ENCODE measurements around the gene PES1.
"Not testable (repeated sequence)": the region's sequence is repeated elsewhere in the genome, so short reads cannot be mapped to it uniquely, and the experiment has no call there.

PES1 gene

GRCh38 chr22:30547188-30547587 is 44.5 kb downstream of the PES1 start:
- H3K4me3 ChIP-seq (ENCODE audit: low read depth, low read length) = no peak overlapping the region
- TF ChIP-seq CTCF (IDR thresholded peaks at IDR 0.05; ENCODE audit: borderline replicate concordance, insufficient read depth, low read depth, low read length) = no peak

- no peak for TF ChIP-seq CTCF (IDR thresholded peaks at IDR 0.05; ENCODE audit: borderline replicate concordance, insufficient read depth, low read depth, low read length)
These were observed 45.1 kb downstream of the PES1 start, which contains the start of gene SEC14L6 for GRCh38 chr22:30546616-30547015. Gene SEC14L6, minus strand, starts transcription at chr22:30546741. Its CDS starts 59 bp downstream, at chr22:30546682.

GRCh38 chr22:30542811-30543188 is 48.9 kb downstream of the PES1 start:
- no peak overlapping the region for H3K4me3 ChIP-seq (ENCODE audit: low read depth, low read length)
- no peak for TF ChIP-seq CTCF (IDR thresholded peaks at IDR 0.05; ENCODE audit: borderline replicate concordance, insufficient read depth, low read depth, low read length)

More at GRCh38 chr22:30546616-30547015, 45.1 kb downstream of the PES1 start, which contains the start of gene SEC14L6:
- no peak within 1 kb of the TSS for H3K4me3 ChIP-seq (ENCODE audit: low read depth, low read length)

DNA sequence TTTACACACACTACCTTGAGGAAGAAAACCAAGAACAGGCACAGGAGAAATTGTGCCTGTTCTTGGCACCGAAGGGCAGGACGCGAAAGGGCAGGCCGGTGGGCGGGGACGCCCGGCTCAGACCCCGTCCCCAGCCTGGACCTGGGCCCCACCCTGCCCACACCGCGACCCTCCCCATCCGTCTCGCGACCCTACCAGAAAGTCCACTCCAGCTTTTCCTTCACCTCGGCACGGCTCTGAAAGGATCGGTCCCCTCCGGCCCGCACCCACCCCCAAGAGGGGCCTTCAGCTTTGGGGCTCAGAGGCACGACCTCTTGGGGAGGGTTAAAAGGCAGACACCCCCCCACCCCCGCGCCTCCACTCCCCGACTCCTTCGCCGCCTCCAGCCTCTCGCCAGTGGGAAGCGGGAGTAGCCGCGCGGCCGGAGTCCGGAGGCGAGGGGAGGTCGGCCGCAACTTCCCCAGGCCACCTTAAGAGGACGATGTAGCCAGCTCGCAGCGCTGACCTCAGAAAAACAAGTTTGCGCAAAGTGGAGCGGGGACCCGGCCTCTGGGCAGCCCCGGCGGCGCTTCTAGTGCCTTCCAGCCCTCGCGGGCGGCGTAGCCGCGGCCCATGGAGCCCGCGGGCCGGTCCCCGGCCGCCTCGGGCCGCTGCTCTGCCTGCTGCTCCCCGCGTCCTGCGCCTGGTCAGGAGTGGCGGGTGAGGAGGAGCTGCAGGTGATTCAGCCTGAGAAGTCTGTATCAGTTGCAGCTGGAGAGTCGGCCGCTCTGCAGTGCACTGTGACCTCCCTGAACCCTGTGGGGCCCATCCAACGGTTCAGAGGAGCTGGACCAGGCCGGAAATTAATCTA is 49.5 kb downstream of the PES1 start:
- no peak overlapping the region for H3K4me3 ChIP-seq (ENCODE audit: low read depth, low read length)
- TF ChIP-seq CTCF (IDR thresholded peaks at IDR 0.05; ENCODE audit: borderline replicate concordance, insufficient read depth, low read depth, low read length) = no peak

DNA sequence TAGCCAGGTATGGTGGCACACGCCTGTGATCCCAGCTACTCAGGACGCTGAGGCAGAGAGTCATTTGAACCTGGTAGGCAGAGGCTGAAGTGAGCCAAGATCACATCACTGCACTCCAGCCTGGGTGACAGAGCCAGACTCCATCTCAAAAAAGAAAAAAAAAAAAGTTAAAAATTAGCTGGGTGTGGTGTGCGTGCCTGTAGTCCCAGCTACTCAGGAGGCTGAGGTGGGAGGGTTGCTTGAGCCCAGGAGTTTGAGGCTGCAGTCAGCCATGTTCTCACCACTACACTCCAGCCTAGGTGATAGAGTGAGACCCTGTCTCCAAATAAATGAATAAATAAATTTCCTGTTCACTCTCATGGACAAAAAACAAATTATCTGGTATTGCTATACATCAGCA is 50.2 kb downstream of the PES1 start:
- H3K4me3 ChIP-seq (ENCODE audit: low read depth, low read length) = not testable (repeated sequence)

DNA sequence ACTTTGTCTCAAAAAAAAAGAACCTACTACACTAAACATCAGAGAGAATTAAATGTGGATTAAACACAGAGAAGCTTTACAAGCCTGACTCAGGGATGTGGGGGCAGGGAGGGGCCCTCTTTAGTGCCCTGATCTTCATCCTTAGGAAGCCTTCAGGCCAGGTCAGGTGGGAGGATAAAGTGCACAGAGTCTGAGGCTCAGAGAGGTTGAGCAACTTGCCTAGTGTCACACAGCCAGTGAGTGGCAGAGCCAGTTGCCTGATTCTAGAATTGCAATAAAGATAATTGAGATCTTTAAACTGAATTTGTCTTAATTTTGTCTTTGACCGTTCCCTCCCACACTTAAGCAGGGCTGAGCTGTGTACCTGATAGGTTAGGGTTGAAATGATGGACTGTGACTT is 52.3 kb downstream of the PES1 start:
- TF ChIP-seq CTCF (IDR thresholded peaks at IDR 0.05; ENCODE audit: borderline replicate concordance, insufficient read depth, low read depth, low read length) = no peak
- no peak overlapping the region for H3K4me3 ChIP-seq (ENCODE audit: low read depth, low read length)

- H3K4me3 ChIP-seq (ENCODE audit: low read depth, low read length) = no peak overlapping the region
- TF ChIP-seq CTCF (IDR thresholded peaks at IDR 0.05; ENCODE audit: borderline replicate concordance, insufficient read depth, low read depth, low read length) = no peak
These were observed 53.4 kb downstream of the PES1 start for GRCh38 chr22:30538280-30538679.
